GM06990 (cell line): ENCODE measurements around the gene JMJD4.

Source experiments
- DNase-seq: peaks from one replicate; pipeline ENCODE4 v3.0.0-alpha.2; 2011; ENCODE audit not compliant: insufficient read length; ENCODE audit errors: extremely low read depth
- H3K27me3 ChIP-seq: replicated peaks from 2 replicates; pipeline ENCODE4 v1.6.0; 2011; ENCODE audit warnings: low read length; ENCODE audit not compliant: control insufficient read depth, insufficient read depth
- H3K36me3 ChIP-seq: 2 replicates; pipeline ENCODE4 v1.5.1; 2011; ENCODE audit warnings: low read length; ENCODE audit not compliant: control insufficient read depth, insufficient read depth
- H3K4me3 ChIP-seq: replicated peaks from 2 replicates; pipeline ENCODE4 v1.5.1; 2011; ENCODE audit warnings: low read depth, mild to moderate bottlenecking, control low read depth, low read length
- CTCF ChIP-seq: IDR thresholded peaks from 2 replicates; pipeline ENCODE4 v1.5.1; 2011; ENCODE audit warnings: low read length, control low read depth, mild to moderate bottlenecking, inconsistent platforms; ENCODE audit not compliant: insufficient read depth, poor library complexity, severe bottlenecking

JMJD4 gene

GRCh38 chr1:227746676-227747075 lies 11.6 kb upstream of the JMJD4 start:
- no peak for TF ChIP-seq CTCF
- no peaks in the 10 kb centered on the region for H3K27me3 ChIP-seq
- no peak overlapping the region for H3K4me3 ChIP-seq
- no peak for DNase-seq
- H3K36me3 ChIP-seq, result peaks cover 10% of the 10 kb centered on the region

GRCh38 chr1:227745568-227746265 lies 10.6 kb upstream of the JMJD4 start:
- Histone ChIP-seq H3K4me3 (no peak overlapping the region), H3K36me3 (peaks cover 10% of the 10 kb centered on the region), H3K27me3 (no peaks in the 10 kb centered on the region)
- DNase-seq, result no peak
- no peak for TF ChIP-seq CTCF

GRCh38 chr1:227744668-227745067 lies 9.6 kb upstream of the JMJD4 start:
- TF ChIP-seq CTCF, result no peak
- peaks cover 10% of the 10 kb centered on the region for H3K36me3 ChIP-seq
- H3K27me3 ChIP-seq, result no peaks in the 10 kb centered on the region
- no peak for DNase-seq
- H3K4me3 ChIP-seq, result no peak overlapping the region

GRCh38 chr1:227742738-227743715 lies 7.9 kb upstream of the JMJD4 start:
- no peak for DNase-seq
- Histone ChIP-seq H3K4me3 (no peak overlapping the region), H3K27me3 (no peaks in the 10 kb centered on the region), H3K36me3 (peaks cover 2% of the 10 kb centered on the region)
- no peak for TF ChIP-seq CTCF

GRCh38 chr1:227741166-227741870 lies 6.2 kb upstream of the JMJD4 start:
- no peak for TF ChIP-seq CTCF
- Histone ChIP-seq H3K4me3 (no peak overlapping the region), H3K36me3 (no peaks in the 10 kb centered on the region; the same call in none of the 2 replicates), H3K27me3 (no peaks in the 10 kb centered on the region)
- DNase-seq, result no peak
